ENCODE data around the gene TRIML1.
"Not testable (repeated sequence)": the region's sequence is repeated elsewhere in the genome, so short reads cannot be mapped to it uniquely, and the experiment has no call there.

TRIML1 gene

GRCh38 chr4:188154668-188155405, 15.6 kb downstream of the TRIML1 start:
- DNase-seq = no peak

GRCh38 chr4:188158336-188158735, 19.1 kb downstream of the TRIML1 start:
- DNase-seq = no peak

GRCh38 chr4:188159513-188160226, 20.4 kb downstream of the TRIML1 start:
- not testable (repeated sequence) for DNase-seq

GRCh38 chr4:188160406-188160805, 21.2 kb downstream of the TRIML1 start:
- DNase-seq = no peak

- DNase-seq = no peak
Observed at GRCh38 chr4:188161167-188161566, 21.9 kb downstream of the TRIML1 start.

GRCh38 chr4:188162698-188163097, 23.5 kb downstream of the TRIML1 start:
- no peak for DNase-seq

GRCh38 chr4:188168726-188169373, 29.6 kb downstream of the TRIML1 start:
- DNase-seq = no peak

- DNase-seq = no peak
Observed at GRCh38 chr4:188171551-188171950, 32.3 kb downstream of the TRIML1 start.

- DNase-seq = no peak
Observed at GRCh38 chr4:188175288-188175687, 36.0 kb downstream of the TRIML1 start.

GRCh38 chr4:188177997-188178675, 38.9 kb downstream of the TRIML1 start:
- DNase-seq = no peak

- no peak for DNase-seq
Observed at GRCh38 chr4:188178806-188179205, 39.6 kb downstream of the TRIML1 start.

GRCh38 chr4:188187106-188187505, 47.9 kb downstream of the TRIML1 start:
- no peak for DNase-seq

GRCh38 chr4:188190461-188190860, 51.2 kb downstream of the TRIML1 start:
- DNase-seq = no peak

- no peak for DNase-seq
Observed at GRCh38 chr4:188194421-188194820, 55.2 kb downstream of the TRIML1 start.

GRCh38 chr4:188195389-188195985, 56.2 kb downstream of the TRIML1 start:
- no peak for DNase-seq

- DNase-seq = no peak
Observed at GRCh38 chr4:188196134-188196735, 57.0 kb downstream of the TRIML1 start.

Data from cerebellar nuclear complex (tissue), 1 donor.